GM19467 (cell line): ENCODE results near the gene ITGB5.

Source experiments
- ATAC-seq: cut with Tn5 transposase; IDR thresholded peaks from one replicate; pipeline ENCODE4 v1.9.1; 2021; ENCODE audit warnings: mild to moderate bottlenecking, moderate library complexity; ENCODE audit not compliant: unreplicated experiment

Gene ITGB5

DNA sequence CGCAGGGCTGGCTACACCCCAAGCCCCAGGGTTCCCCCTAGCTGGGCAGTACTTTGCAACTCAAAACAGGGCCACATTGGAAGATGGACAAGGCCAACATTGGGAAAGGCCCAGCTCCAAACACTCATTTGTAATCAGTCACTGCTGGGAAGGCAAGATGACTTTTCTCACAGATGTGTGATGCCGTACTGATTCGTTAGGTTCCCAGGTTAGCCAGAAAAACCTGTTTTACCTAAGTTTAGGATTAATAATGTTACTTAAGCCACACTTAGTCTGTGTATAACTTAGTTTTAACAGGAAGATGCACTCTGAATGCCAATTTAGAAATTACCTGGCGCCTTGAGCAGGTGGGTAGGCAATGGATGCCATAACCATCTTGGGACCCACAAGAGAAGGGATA is 71.0 kb downstream of the ITGB5 start:
- ATAC-seq = no peak

GRCh38 chr3:124815781-124816180 is 71.4 kb downstream of the ITGB5 start:
- ATAC-seq = no peak

- ATAC-seq = no peak
Measured at GRCh38 chr3:124814620-124815421, 72.3 kb downstream of the ITGB5 start.

DNA sequence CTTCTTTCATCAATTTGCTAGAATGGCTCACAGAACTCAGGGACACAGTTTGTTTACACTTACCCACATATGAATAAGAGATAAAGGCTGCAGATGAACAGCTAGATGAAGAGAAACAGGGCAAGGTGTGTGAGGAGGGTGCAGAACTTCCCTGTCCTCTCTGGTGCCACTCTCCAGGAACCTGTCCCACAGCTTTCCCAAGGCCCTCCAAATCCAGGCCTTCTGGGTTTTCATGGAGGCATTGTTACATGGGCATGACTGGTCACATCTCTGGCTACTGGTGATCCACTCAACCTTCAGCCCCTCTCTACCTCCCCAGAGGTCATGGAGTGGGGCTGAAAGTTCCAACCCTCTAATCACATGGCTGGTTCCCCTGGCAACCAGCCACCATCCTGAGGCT is 73.6 kb downstream of the ITGB5 start:
- ATAC-seq = no peak

GRCh38 chr3:124812291-124813265 is 74.6 kb downstream of the ITGB5 start:
- no peak for ATAC-seq

GRCh38 chr3:124811436-124811835 is 75.7 kb downstream of the ITGB5 start:
- ATAC-seq = no peak

- ATAC-seq = no peak
Measured at GRCh38 chr3:124810970-124811369, 76.2 kb downstream of the ITGB5 start.

GRCh38 chr3:124809039-124809438 is 78.1 kb downstream of the ITGB5 start:
- no peak for ATAC-seq

GRCh38 chr3:124805671-124806070 is 81.5 kb downstream of the ITGB5 start:
- ATAC-seq = no peak

GRCh38 chr3:124804875-124805274 is 82.3 kb downstream of the ITGB5 start:
- ATAC-seq = no peak

DNA sequence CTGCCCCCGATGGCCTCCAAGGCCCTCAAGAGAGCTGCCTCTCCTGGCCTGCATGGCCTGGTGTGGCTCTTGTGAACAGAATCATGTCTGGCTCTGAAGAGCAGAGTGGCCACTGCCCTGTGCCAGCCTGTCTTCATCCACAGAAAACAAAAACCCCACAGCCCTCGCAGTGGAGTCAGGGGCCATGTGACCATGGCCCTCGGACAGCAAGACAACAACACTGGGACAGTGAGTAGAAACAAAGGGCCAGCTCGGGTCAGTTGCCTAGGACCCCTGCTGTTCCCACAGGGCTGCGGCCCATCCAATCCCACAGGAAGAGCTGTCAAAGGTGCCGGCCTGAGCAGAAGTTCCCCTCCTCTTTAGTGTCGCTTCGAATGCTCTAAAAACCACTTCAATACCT is 84.5 kb downstream of the ITGB5 start:
- no peak for ATAC-seq

GRCh38 chr3:124802061-124802698 is 85.0 kb downstream of the ITGB5 start:
- no peak for ATAC-seq

DNA sequence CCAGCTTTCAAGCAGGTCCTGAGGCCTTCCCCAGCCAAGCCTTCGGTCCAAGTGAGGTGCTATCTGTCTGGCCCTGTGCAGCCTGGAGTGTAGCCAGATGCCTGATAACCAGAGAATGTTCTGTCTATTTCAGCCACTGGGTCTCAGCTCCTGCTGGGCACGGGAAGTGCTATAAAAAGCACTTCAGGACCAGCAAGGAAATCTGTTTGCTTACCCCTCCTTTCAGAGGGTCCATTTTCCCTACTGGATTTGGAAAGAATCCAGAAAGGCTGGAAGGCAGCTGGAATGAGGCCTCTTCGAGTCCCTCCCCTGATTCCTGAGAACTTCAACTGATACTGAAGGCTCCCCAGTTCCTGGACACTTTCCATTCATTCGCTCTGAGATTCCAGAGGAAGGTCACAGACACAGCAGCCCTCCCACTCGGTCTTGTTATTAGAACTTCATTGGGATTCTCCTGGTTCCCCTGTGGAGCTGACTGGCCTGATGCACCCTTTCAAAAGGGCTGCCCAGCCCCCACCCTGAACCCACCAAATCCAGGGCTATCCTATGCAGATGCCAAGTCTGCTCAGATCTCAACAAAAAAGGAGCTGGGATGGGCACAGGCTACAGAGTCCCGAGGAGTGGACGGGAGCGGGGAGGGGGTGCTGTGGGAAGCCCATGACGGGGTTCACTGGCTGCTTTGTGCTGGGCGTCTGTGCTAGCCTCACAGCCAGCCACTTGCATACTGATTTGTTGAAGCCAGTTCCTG is 86.5 kb downstream of the ITGB5 start:
- ATAC-seq = no peak

GRCh38 chr3:124800076-124800475 is 87.1 kb downstream of the ITGB5 start:
- no peak for ATAC-seq

GRCh38 chr3:124799676-124800075 is 87.5 kb downstream of the ITGB5 start:
- ATAC-seq = no peak

- no peak for ATAC-seq
Measured at GRCh38 chr3:124797426-124797945, 89.7 kb downstream of the ITGB5 start.

DNA sequence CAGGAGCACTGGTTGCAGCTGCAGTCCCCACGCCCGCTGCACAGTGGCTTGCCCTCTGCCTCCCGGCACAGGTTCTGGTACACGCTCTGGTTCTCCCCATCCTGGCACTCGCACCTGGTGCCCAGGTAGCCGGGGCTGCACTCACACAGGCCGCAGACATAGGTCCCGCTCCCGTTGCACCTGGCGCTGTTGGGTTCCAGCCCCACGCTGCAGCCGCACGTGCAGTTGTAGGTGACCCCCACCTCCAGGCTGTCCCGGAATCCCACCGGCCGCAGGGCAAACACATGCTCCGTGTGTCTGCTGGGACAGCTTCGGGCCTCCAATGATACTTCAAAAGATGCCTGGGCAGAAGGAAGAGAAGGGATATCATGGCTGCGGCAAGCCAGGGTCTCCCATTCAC is 90.7 kb downstream of the ITGB5 start:
- no peak for ATAC-seq

DNA sequence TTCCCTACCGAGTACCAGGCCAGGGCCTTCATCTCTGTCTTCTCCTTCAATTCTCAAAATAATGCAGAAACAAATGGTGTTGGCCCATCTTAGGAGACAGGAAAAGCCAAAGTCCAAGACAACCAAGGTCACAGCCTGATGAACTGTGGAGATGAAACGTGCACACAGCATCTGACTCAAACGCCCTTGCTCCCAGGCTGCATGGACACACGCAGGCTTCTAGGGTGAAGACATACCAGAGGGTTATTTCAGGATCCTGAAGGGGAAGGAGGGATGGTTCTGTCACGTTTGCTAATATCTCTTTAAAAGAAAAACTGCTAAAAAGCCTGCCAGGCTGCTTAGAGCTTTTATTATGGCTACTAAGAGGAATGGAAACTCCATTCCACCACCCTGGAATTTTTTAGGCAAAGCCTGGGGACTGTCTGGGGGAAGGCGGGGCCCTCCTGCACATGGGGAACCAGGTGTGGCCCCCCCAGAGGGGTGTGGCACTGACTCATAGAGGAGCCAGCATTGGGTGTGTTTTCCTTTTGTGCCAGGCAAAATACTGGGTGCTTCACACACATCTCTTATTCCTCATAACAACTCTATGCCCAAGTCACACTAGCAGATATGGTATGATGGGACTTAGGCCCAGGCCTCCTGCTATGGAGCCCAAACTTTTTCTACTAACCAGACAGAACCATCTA is 94.0 kb downstream of the ITGB5 start:
- ATAC-seq = no peak

DNA sequence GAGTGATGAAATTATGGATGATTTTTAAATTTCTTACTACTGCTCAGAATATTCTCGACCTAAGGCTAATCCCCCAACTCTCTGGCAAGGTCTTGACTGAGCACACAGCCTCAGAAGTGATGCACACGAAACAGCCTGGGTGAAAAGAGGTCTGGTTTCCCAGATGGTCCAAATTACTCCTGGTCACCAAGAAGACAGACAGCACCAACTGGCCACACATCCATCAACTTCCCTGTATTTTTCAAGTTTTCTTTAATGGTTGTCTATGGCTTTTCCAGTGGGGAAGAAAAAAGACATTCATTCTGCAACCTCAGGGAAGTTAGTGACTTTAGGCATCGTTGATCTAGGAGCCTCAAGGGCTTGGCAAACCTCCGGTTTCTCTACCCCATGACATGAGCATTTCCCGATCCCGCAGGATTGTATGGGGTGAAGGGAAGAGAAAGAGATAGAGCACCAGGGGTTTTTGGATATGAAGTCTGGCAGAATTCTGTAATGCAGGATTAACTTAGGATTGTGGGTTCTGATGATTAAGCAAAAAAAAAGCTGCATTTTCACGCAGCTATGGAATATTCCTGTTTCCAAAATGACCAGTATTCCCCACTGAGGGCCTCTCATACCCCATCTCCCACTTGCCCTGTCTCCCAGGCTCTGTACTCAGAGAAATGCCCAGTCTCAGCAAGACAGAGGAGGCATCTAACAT is 94.7 kb downstream of the ITGB5 start:
- no peak for ATAC-seq
